HCT116 (cell line): Measurements from ENCODE around the gene TFB2M. TPM values are rescaled to one million over a fixed set of nuclear protein-coding genes. Genes with fewer than 3 reads are reported as not detected.
A peak's percentile ranks its signal among the peaks of the same experiment; 100 is the strongest.

Experiments
- ATAC-seq: fragments of 200-7000 bp; cut with Tn5 transposase; 2 replicates; pipeline ENCODE4 v1.9.1; 2020; ENCODE audit warnings: mild to moderate bottlenecking, moderate library complexity
- BruUV-seq: library from RNA; stranded (reverse); fragments of 400-500 nt; replicated peaks from 2 replicates; lab custom pipeline; 2021; lab: Mats Ljungman, UMichigan
- CTCF ChIA-PET: fragments of 300-600 bp; sonication (Branson Sonifier 250); formaldehyde crosslinking; loops from one replicate; lab custom pipeline; 2021; ENCODE audit warnings: antibody characterized with exemption; lab: Charles Lee
- POLR2A ChIA-PET: fragments of 300-600, 350-600 bp; sonication (Branson Sonifier 250); formaldehyde crosslinking; loops from one replicate; lab custom pipeline; 2021; ENCODE audit warnings: antibody characterized with exemption; lab: Charles Lee
- RAD21 ChIA-PET, 2 experiments: fragments of 300-600 bp; sonication (Branson Sonifier 250); formaldehyde crosslinking; loops; one replicate each; lab custom pipeline; 2023; ENCODE audit warnings: low total read pairs in 2 of 2; ENCODE audit not compliant: uncharacterized antibody in 2 of 2, unreplicated experiment in 2 of 2, low non-redundant PET in 1 of 2; lab: Charles Lee
- DNase-seq: peaks from one replicate; pipeline ENCODE4 v3.0.0-alpha.2; 2010; ENCODE audit warnings: low read depth, low spot score
- H2AFZ ChIP-seq: fragments of 200-600 bp; shearing (Covaris generic), sonication (generic); 2 replicates; pipeline ENCODE4 v1.6.1; 2017; ENCODE audit warnings: low read depth, mixed run types, mixed read lengths, antibody characterized with exemption, low read length; ENCODE audit not compliant: poor library complexity, severe bottlenecking
- H3K27ac ChIP-seq: 2 replicates; pipeline ENCODE4 v1.5.1; 2012; ENCODE audit warnings: low read depth, low read length
- H3K27me3 ChIP-seq: fragments of 200-600 bp; sonication (generic); 2 replicates; pipeline ENCODE4 v1.6.1; 2016; ENCODE audit warnings: mixed run types, low read length, mixed read lengths; ENCODE audit not compliant: insufficient read depth
- H3K36me3 ChIP-seq, 2 experiments: fragments of 200-500 bp in 1 of 2; fragments of 200-600 bp in 1 of 2; sonication (Bioruptor generic) in 1 of 2; sonication (generic) in 1 of 2; 2 replicates each; pipeline versions ENCODE4 v1.5.1 to v1.6.1; 2014 to 2016; ENCODE audit warnings: low read length in 2 of 2, inconsistent platforms in 1 of 2, mixed read lengths in 1 of 2, mixed run types in 1 of 2; ENCODE audit not compliant: insufficient read depth in 2 of 2, control insufficient read depth in 1 of 2
- H3K4me1 ChIP-seq, 2 experiments: fragments of 200-600 bp in 1 of 2; sonication (generic) in 1 of 2; 2 replicates each; pipeline versions ENCODE4 v1.5.1 to v1.6.1; 2012 to 2017; ENCODE audit warnings: low read length in 2 of 2, inconsistent platforms in 1 of 2, mild to moderate bottlenecking in 1 of 2, mixed read lengths in 1 of 2, mixed run types in 1 of 2, moderate library complexity in 1 of 2; ENCODE audit not compliant: insufficient read depth in 2 of 2, control insufficient read depth in 1 of 2
- H3K4me2 ChIP-seq: fragments of 200-600 bp; sonication (generic); 2 replicates; pipeline ENCODE4 v1.6.1; 2017; ENCODE audit warnings: mixed run types, low read length, mixed read lengths
- H3K4me3 ChIP-seq, 2 experiments: fragments of 200-600 bp in 1 of 2; sonication (generic) in 1 of 2; replicated peaks in 1 of 2; 2 replicates each; pipeline ENCODE4 v1.5.1; 2011 to 2016; ENCODE audit warnings: low read length in 2 of 2, control low read depth in 1 of 2, low read depth in 1 of 2, mild to moderate bottlenecking in 1 of 2, mixed read lengths in 1 of 2, mixed run types in 1 of 2
- H3K79me2 ChIP-seq: fragments of 200-600 bp; sonication (generic); 2 replicates; pipeline ENCODE4 v1.6.1; 2017; ENCODE audit warnings: mild to moderate bottlenecking, mixed run types, low read length, moderate library complexity, mixed read lengths; ENCODE audit not compliant: insufficient read depth
- H3K9ac ChIP-seq: fragments of 200-600 bp; sonication (generic); 2 replicates; pipeline ENCODE4 v1.6.1; 2016; ENCODE audit warnings: low read length, mixed read lengths
- H3K9me2 ChIP-seq: fragments of 200-600 bp; sonication (generic), shearing (Covaris generic); 2 replicates; pipeline ENCODE4 v1.6.1; 2017; ENCODE audit warnings: mixed run types, mild to moderate bottlenecking, moderate library complexity; ENCODE audit not compliant: insufficient read depth
- H3K9me3 ChIP-seq, 2 experiments: fragments of 200-500 bp in 1 of 2; fragments of 200-600 bp in 1 of 2; sonication (Bioruptor generic) in 1 of 2; sonication (generic) in 1 of 2; 2 replicates each; pipeline ENCODE4 v1.6.1; 2014 to 2017; ENCODE audit warnings: low read length in 2 of 2, mixed read lengths in 2 of 2, inconsistent platforms in 1 of 2, low read depth in 1 of 2, mild to moderate bottlenecking in 1 of 2, mixed run types in 1 of 2, moderate library complexity in 1 of 2; ENCODE audit not compliant: control insufficient read depth in 1 of 2, insufficient read depth in 1 of 2
- H4K20me1 ChIP-seq: fragments of 200-600 bp; sonication (generic), shearing (Covaris generic); 2 replicates; pipeline ENCODE4 v1.6.1; 2017; ENCODE audit warnings: mixed run types, mild to moderate bottlenecking, moderate library complexity; ENCODE audit not compliant: insufficient read depth
- CTCF ChIP-seq, 3 experiments: fragments of 200-600 bp in 1 of 3; sonication (generic) in 1 of 3; IDR thresholded peaks in 2 of 3; conservative IDR thresholded peaks in 1 of 3; 2 replicates each; pipeline ENCODE4 v1.5.1; 2012 to 2017; ENCODE audit warnings: low read depth in 2 of 3, low read length in 2 of 3, antibody characterized with exemption in 1 of 3, borderline replicate concordance in 1 of 3, control low read depth in 1 of 3, mild to moderate bottlenecking in 1 of 3, mixed read lengths in 1 of 3, mixed run types in 1 of 3, moderate library complexity in 1 of 3; ENCODE audit not compliant: insufficient read depth in 1 of 3
- FOSL1 ChIP-seq: IDR thresholded peaks from 2 replicates; pipeline ENCODE4 v1.6.1; 2012; ENCODE audit warnings: low read depth
- JUND ChIP-seq: IDR thresholded peaks from 2 replicates; pipeline ENCODE4 v1.6.1; 2012
- POLR2A ChIP-seq: IDR thresholded peaks from 2 replicates; pipeline ENCODE4 v1.7.0; 2011; ENCODE audit warnings: borderline replicate concordance; ENCODE audit not compliant: insufficient read depth, insufficient read length; ENCODE audit errors: extremely low read depth
- RAD21 ChIP-seq: IDR thresholded peaks from 2 replicates; pipeline ENCODE4 v1.6.1; 2012; ENCODE audit warnings: low read depth, mild to moderate bottlenecking
- SRF ChIP-seq: IDR thresholded peaks from 2 replicates; pipeline ENCODE4 v1.6.1; 2012; ENCODE audit warnings: low read depth
- intact Hi-C: fragments of 100-400 bp; cut with micrococcal nuclease; formaldehyde crosslinking; loops from 2 replicates; pipeline ENCODE4 v1.10.0; 2022
- total RNA-seq: library from RNA; stranded (reverse); gene quantifications from one replicate; pipeline ENCODE4 v1.2.1, GENCODE V29; 2021; ENCODE audit not compliant: unreplicated experiment

TFB2M gene
- total RNA-seq, 1 experiment from 2014 or later = 24.4 TPM

- CTCF ChIA-PET = interaction anchor here (1.0 to 1.3 kb wide), 4 partner anchors 8 to 260 kb away, joined by 3 read pairs; no protein-coding TSS in a partner anchor
- Histone ChIP-seq H3K27me3 (no peaks in the 10 kb centered on the region), H3K36me3 (no peaks in the 10 kb centered on the region), H3K9ac (no peak overlapping the region), H3K9me2 (no peaks in the 10 kb centered on the region), H3K4me2 (no peak overlapping the region), H3K27ac (no peak overlapping the region)
- BruUV-seq = no TSS peak
- TF ChIP-seq JUND (no peak), RAD21 (peak; percentile 77), POLR2A (no peak), SRF (no peak), CTCF (IDR thresholded peaks at IDR 0.05 in 2 of 3, conservative IDR thresholded peaks at IDR 0.05 in 1 of 3; ENCODE audit: borderline replicate concordance in 1 of 3, insufficient read depth in 1 of 3, low read depth in 2 of 3, low read length in 2 of 3) (peak; percentile 57 to 77 (median 77); a peak in 5 of 6 replicates), FOSL1 (peak; percentile 11; the same call in 1 of the 2 replicates)
- TF ChIP-seq, all 23 proteins: peak for 3
- DNase-seq = peak; percentile 60
- RAD21 ChIA-PET = no interaction called here
- peak; percentile 65 for ATAC-seq
- Histone ChIP-seq H3K9me3 (no peaks in the 10 kb centered on the region), H4K20me1 (peaks cover 5% of the 10 kb centered on the region; the same call in 1 of the 2 replicates), H3K4me1 (peaks cover 0 to 3% of the 10 kb centered on the region in 2 experiments; a peak in 2 of 4 replicates), H3K4me3 (no peak overlapping the region), H2AFZ (no peak overlapping the region), H3K79me2 (peaks cover 5% of the 10 kb centered on the region; the same call in 1 of the 2 replicates)
- POLR2A ChIA-PET = no interaction called here
- intact Hi-C loops = loop anchor here (1.0 to 2.0 kb wide), 3 partner anchors 202 to 989 kb away; no protein-coding TSS in a partner anchor
Measured at GRCh38 chr1:246497331-246497915, 68.6 kb downstream of the TFB2M start.
